Spleen (tissue), 7 donors: ENCODE results near the gene NPR2.

Experiments used
- CTCF ChIP-seq, 11 experiments: fragments of 200-600 bp in 7 of 11; fragments of 450-650 bp in 4 of 11; sonication (generic) in 4 of 11; IDR thresholded peaks in 8 of 11; conservative IDR thresholded peaks in 3 of 11; 1 replicate in 7 of 11; 2 replicates in 4 of 11; pipeline versions ENCODE4 v1.4.0 to v1.8.0; 2016 to 2021; ENCODE audit warnings: antibody characterized with exemption in 11 of 11, inconsistent platforms in 4 of 11, mild to moderate bottlenecking in 1 of 11
- POLR2A ChIP-seq, 3 donors: fragments of 450-650 bp; IDR thresholded peaks; one replicate each; pipeline ENCODE4 v1.5.1; 2017; ENCODE audit warnings: antibody characterized with exemption in 3 of 3, mild to moderate bottlenecking in 1 of 3
- POLR2AphosphoS5 ChIP-seq, 3 donors: sonication (generic); formaldehyde crosslinking; IDR thresholded peaks; one replicate each; pipeline ENCODE4 v1.5.1; 2017; ENCODE audit warnings: antibody characterized with exemption in 3 of 3
- donor health status: DM: no; HTN: no; CAD: no; lungs with moderate emphysema.
- donor health status: DM: no; HTN: no; CAD: no.
- donor health status: DM: no; HTN: no; CAD: no.

DNA sequence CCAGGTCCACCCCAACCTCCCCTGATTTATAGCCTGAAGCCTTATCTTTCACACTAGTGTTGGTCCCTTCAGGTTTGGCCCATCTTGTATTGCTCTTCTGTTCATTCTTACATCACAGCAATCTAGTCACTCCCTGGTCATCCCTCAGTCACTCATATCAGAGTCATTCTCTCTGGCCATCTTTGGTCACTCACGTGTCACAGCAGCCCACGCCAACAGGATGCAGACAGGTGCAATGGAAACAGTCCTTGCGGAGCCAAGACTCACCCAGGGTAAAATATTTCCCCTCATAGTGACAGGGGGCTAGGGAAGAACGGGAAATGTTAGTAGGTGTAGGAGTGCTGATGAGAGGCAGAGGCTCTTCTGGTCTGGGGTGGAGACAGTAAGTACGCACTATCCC, 37.9 kb upstream of the NPR2 start:
- TF ChIP-seq CTCF (IDR thresholded peaks at IDR 0.05 in 8 of 11, conservative IDR thresholded peaks at IDR 0.05 in 3 of 11) (no peak), POLR2A (IDR thresholded peaks at IDR 0.05) (no peak), POLR2AphosphoS5 (IDR thresholded peaks at IDR 0.05) (no peak)
